MM.1S (cell line): ENCODE measurements around the gene OR8B12.

Source experiments
- DNase-seq: peaks from one replicate; pipeline ENCODE4 v3.0.0-alpha.2; 2015
- H2AFZ ChIP-seq: fragments of 300-600 bp; sonication (generic); 2 replicates; pipeline ENCODE4 v1.6.0; 2016; ENCODE audit warnings: antibody characterized with exemption, low read length
- H3F3A ChIP-seq: fragments of 300-600 bp; sonication (generic); 2 replicates; pipeline ENCODE4 v1.6.1; 2016; ENCODE audit warnings: mild to moderate bottlenecking, antibody characterized with exemption, low read length, moderate library complexity, mixed read lengths; ENCODE audit not compliant: insufficient read depth
- H3K27ac ChIP-seq: fragments of 300-600 bp; sonication (generic); 2 replicates; pipeline ENCODE4 v1.5.1; 2016; ENCODE audit warnings: mild to moderate bottlenecking, low read length
- H3K27me3 ChIP-seq: fragments of 300-600 bp; sonication (generic); replicated peaks from 2 replicates; pipeline ENCODE4 v1.6.0; 2016; ENCODE audit warnings: low read length; ENCODE audit not compliant: insufficient read depth
- H3K36me3 ChIP-seq: fragments of 300-600 bp; sonication (generic); replicated peaks from 2 replicates; pipeline ENCODE4 v1.6.1; 2016; ENCODE audit warnings: mild to moderate bottlenecking, low read length, mixed read lengths; ENCODE audit not compliant: insufficient read depth
- H3K4me1 ChIP-seq: fragments of 300-600 bp; sonication (generic); 2 replicates; pipeline ENCODE4 v1.6.1; 2016; ENCODE audit warnings: low read length, mixed read lengths
- H3K4me2 ChIP-seq: fragments of 300-600 bp; sonication (generic); 2 replicates; pipeline ENCODE4 v1.6.0; 2016; ENCODE audit warnings: low read depth, low read length
- H3K4me3 ChIP-seq: fragments of 300-600 bp; sonication (generic); 2 replicates; pipeline ENCODE4 v1.5.1; 2016; ENCODE audit warnings: low read length, mixed read lengths
- H3K79me2 ChIP-seq: fragments of 300-600 bp; sonication (generic); 2 replicates; pipeline ENCODE4 v1.6.1; 2016; ENCODE audit warnings: mixed run types, low read length, mixed read lengths
- H3K9ac ChIP-seq: fragments of 300-600 bp; sonication (generic); 2 replicates; pipeline ENCODE4 v1.6.1; 2016; ENCODE audit warnings: low read length, mixed read lengths
- H3K9me2 ChIP-seq: fragments of 300-600 bp; sonication (generic); replicated peaks from 2 replicates; pipeline ENCODE4 v1.6.1; 2016; ENCODE audit warnings: mild to moderate bottlenecking, low read length, mixed read lengths; ENCODE audit not compliant: insufficient read depth
- H3K9me3 ChIP-seq: fragments of 300-600 bp; sonication (generic); replicated peaks from 2 replicates; pipeline ENCODE4 v1.6.1; 2016; ENCODE audit warnings: mild to moderate bottlenecking, low read length, mixed read lengths; ENCODE audit not compliant: insufficient read depth
- H4K20me1 ChIP-seq: fragments of 300-600 bp; sonication (generic); 2 replicates; pipeline ENCODE4 v1.6.1; 2016; ENCODE audit warnings: mild to moderate bottlenecking, low read length, moderate library complexity, mixed read lengths; ENCODE audit not compliant: insufficient read depth
- EZH2 ChIP-seq: fragments of 300-600 bp; sonication (generic); optimal IDR thresholded peaks from 2 replicates; pipeline ENCODE3; 2017; ENCODE audit warnings: low read depth, mild to moderate bottlenecking, antibody characterized with exemption, low read length, mixed read lengths
- EZH2phosphoT487 ChIP-seq: fragments of 300-600 bp; sonication (generic); IDR thresholded peaks from 2 replicates; pipeline ENCODE4 v1.6.1; 2018; ENCODE audit warnings: antibody characterized with exemption, low read length
- TF ChIP-seq, protein P1 (sequence below): fragments of 300-600 bp; sonication (generic); IDR thresholded peaks from 2 replicates; pipeline ENCODE4 v1.5.1; 2016; ENCODE audit warnings: antibody characterized with exemption, low read length, mixed read lengths

Gene OR8B12

DNA sequence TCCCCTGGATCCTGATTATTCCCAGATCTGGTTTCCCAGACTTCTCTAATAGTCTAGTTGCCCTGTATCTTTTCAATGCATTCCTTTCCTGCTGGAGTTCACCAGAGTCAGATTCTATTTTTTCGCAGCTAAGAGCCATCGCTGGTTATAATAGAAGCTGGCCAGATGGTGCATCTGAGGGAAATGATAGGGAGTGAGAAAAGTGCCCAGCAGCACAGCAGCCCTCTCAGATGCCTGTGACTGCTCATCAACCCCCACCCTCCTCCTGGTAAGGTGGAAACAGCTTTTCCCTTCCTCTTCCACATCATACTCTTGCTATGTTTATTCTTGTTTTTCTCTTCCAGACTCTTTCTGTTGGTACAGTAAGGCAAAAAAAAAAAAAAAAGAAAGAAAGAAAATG, 39.1 kb upstream of the OR8B12 start:
- no peak overlapping the region for H2AFZ ChIP-seq
- H3K9me3 ChIP-seq, result no peaks in the 10 kb centered on the region
- no peaks in the 10 kb centered on the region for H3K27me3 ChIP-seq
- no peaks in the 10 kb centered on the region for H4K20me1 ChIP-seq
- no peak overlapping the region for H3K4me2 ChIP-seq
- no peak for TF ChIP-seq EZH2phosphoT487
- H3K79me2 ChIP-seq, result no peaks in the 10 kb centered on the region
- no peaks in the 10 kb centered on the region for H3K9me2 ChIP-seq
- no peaks in the 10 kb centered on the region for H3K36me3 ChIP-seq
- H3F3A ChIP-seq, result no peaks in the 10 kb centered on the region
- H3K27ac ChIP-seq, result no peak overlapping the region
- H3K4me1 ChIP-seq, result no peaks in the 10 kb centered on the region
- DNase-seq, result no peak
- H3K4me3 ChIP-seq, result no peak overlapping the region
- no peak overlapping the region for H3K9ac ChIP-seq

DNA sequence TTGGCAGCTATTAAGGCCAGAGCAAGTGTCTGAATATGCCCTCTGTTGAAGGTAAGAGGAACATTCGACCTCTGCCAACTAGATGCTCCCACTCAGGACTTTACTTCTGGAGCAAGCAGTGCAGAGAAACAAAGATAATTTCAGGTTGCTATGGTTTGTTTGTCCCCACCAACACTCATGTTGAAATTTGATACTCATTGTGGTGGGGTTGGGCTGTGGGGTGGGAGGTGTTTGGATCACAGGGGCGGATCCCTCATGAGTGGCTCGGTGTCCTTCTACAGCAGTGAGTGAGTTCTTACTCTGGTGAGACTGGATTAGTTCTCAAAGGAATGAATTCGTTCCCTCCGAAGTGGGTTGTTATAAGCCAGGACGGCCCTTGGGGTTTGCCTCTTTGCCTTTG, 38.4 kb upstream of the OR8B12 start:
- Histone ChIP-seq H3K27me3 (no peaks in the 10 kb centered on the region), H3F3A (no peaks in the 10 kb centered on the region), H3K4me2 (no peak overlapping the region), H3K27ac (no peak overlapping the region), H3K9me3 (no peaks in the 10 kb centered on the region), H3K4me3 (no peak overlapping the region), H3K36me3 (no peaks in the 10 kb centered on the region), H2AFZ (no peak overlapping the region), H3K9ac (no peak overlapping the region), H3K79me2 (no peaks in the 10 kb centered on the region), H3K9me2 (no peaks in the 10 kb centered on the region), H4K20me1 (no peaks in the 10 kb centered on the region), H3K4me1 (no peaks in the 10 kb centered on the region)
- TF ChIP-seq, protein P1, sequence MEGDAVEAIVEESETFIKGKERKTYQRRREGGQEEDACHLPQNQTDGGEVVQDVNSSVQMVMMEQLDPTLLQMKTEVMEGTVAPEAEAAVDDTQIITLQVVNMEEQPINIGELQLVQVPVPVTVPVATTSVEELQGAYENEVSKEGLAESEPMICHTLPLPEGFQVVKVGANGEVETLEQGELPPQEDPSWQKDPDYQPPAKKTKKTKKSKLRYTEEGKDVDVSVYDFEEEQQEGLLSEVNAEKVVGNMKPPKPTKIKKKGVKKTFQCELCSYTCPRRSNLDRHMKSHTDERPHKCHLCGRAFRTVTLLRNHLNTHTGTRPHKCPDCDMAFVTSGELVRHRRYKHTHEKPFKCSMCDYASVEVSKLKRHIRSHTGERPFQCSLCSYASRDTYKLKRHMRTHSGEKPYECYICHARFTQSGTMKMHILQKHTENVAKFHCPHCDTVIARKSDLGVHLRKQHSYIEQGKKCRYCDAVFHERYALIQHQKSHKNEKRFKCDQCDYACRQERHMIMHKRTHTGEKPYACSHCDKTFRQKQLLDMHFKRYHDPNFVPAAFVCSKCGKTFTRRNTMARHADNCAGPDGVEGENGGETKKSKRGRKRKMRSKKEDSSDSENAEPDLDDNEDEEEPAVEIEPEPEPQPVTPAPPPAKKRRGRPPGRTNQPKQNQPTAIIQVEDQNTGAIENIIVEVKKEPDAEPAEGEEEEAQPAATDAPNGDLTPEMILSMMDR, result no peak
- TF ChIP-seq EZH2 (no peak), EZH2phosphoT487 (no peak)
- DNase-seq, result no peak

DNA sequence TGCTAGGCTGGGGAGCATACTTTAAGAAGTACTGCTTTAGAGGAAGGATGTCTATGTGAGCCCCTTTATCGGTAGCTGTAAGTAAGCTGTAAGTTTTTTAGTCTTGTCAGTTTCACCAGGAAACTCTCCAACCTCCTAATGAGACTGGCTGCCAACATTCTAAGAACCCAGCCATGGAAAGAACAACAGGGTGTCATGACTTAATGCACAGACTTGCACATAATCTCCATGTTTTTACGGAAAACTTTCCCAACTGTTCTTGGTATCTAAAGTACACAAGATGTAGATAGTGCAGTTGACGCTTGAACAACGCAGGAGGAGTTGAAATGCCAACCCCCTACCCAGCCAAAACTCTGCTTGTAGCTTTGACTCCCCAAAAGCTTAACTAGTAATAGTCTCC, 35.3 kb upstream of the OR8B12 start:
- H3K9me3 ChIP-seq, result no peaks in the 10 kb centered on the region
- no peak overlapping the region for H3K4me3 ChIP-seq
- no peak overlapping the region for H2AFZ ChIP-seq
- no peak for DNase-seq
- TF ChIP-seq, protein P1, result no peak
- TF ChIP-seq EZH2phosphoT487 (no peak), EZH2 (no peak)
- no peaks in the 10 kb centered on the region for H3F3A ChIP-seq
- H3K9me2 ChIP-seq, result no peaks in the 10 kb centered on the region
- H3K4me2 ChIP-seq, result no peak overlapping the region
- no peak overlapping the region for H3K27ac ChIP-seq
- no peaks in the 10 kb centered on the region for H3K36me3 ChIP-seq
- H3K79me2 ChIP-seq, result no peaks in the 10 kb centered on the region
- no peaks in the 10 kb centered on the region for H4K20me1 ChIP-seq
- H3K27me3 ChIP-seq, result no peaks in the 10 kb centered on the region
- H3K4me1 ChIP-seq, result no peaks in the 10 kb centered on the region
- H3K9ac ChIP-seq, result no peak overlapping the region

DNA sequence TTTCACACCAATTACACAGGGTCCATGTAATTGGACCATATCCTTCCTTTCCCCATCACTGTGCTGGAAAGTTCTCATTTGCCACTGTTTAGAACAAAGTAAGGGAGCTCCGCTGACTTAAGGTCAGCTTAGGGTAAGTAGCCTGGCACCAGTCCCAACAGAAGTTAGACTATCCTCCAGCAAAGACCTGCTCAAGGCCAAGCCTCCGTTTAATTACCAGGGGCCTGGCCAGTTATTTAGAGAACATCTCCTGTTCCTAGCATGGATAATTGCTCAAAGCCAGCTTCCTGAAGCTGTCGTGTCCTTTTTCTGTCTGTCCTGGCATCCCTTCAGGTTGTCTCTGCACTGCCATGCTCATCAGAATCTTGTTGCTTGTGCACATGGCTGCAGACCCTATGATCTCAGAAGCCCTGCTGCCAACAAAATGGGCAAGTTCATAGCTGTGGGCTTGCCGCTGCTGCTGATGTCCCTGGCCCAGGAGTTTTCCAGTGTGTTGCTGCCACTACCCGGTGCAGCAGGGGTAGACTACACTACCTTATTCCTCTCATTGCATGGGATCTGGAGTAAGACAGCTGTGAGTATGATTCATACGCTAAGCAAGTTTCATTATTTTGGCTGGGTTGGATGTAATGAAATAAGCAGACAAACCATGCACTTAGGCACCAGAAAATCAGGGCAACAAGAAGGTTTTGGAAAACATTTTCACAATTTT, 34.4 kb upstream of the OR8B12 start:
- Histone ChIP-seq H3K4me2 (no peak overlapping the region), H3K4me1 (no peaks in the 10 kb centered on the region), H3K79me2 (no peaks in the 10 kb centered on the region), H3K36me3 (no peaks in the 10 kb centered on the region), H2AFZ (no peak overlapping the region), H3K27me3 (no peaks in the 10 kb centered on the region), H3K4me3 (no peak overlapping the region), H3K9me3 (no peaks in the 10 kb centered on the region), H3K27ac (no peak overlapping the region), H3K9me2 (no peaks in the 10 kb centered on the region), H4K20me1 (no peaks in the 10 kb centered on the region), H3K9ac (no peak overlapping the region), H3F3A (no peaks in the 10 kb centered on the region)
- DNase-seq, result no peak
- TF ChIP-seq, protein P1, result no peak
- TF ChIP-seq EZH2 (no peak), EZH2phosphoT487 (no peak)
